SK-N-SH (cell line): ENCODE results near the gene ELFN2.

Experiments
- EP300 ChIP-seq, 2 experiments: IDR thresholded peaks; 2 replicates each; pipeline versions ENCODE4 v1.4.0 to v1.6.1; 2012; ENCODE audit warnings: borderline replicate concordance in 1 of 2, low read depth in 1 of 2, low read length in 1 of 2
- TCF12 ChIP-seq: IDR thresholded peaks from 2 replicates; pipeline ENCODE4 v1.4.0; 2012
- TF ChIP-seq, protein P1 (sequence below): fragments of 200-600 bp; sonication (generic); IDR thresholded peaks from 2 replicates; pipeline ENCODE4 v1.6.1; 2017; ENCODE audit warnings: antibody characterized with exemption, mild to moderate bottlenecking, moderate library complexity

DNA sequence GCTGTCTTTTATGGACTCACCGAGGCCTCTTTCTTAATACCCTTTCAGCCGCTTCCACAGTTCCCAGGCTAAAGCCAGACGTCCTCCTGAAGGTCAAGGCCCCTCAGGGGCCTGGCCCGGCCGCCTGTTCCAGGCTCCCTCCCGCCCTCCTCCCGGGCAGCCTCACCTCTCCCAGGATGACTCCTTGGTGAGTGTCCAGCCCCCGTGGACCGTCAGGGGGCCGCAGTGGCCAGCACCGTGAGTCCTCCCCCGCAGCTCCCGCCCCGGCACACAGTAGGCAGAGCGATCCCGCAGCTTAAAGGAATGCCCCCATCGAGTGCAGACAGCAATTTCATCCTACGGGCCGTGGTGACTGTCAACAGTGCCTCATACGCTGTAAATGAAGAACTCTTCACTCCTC is 32.9 kb downstream of the ELFN2 start:
- TF ChIP-seq, protein P1, sequence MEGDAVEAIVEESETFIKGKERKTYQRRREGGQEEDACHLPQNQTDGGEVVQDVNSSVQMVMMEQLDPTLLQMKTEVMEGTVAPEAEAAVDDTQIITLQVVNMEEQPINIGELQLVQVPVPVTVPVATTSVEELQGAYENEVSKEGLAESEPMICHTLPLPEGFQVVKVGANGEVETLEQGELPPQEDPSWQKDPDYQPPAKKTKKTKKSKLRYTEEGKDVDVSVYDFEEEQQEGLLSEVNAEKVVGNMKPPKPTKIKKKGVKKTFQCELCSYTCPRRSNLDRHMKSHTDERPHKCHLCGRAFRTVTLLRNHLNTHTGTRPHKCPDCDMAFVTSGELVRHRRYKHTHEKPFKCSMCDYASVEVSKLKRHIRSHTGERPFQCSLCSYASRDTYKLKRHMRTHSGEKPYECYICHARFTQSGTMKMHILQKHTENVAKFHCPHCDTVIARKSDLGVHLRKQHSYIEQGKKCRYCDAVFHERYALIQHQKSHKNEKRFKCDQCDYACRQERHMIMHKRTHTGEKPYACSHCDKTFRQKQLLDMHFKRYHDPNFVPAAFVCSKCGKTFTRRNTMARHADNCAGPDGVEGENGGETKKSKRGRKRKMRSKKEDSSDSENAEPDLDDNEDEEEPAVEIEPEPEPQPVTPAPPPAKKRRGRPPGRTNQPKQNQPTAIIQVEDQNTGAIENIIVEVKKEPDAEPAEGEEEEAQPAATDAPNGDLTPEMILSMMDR = no peak
- TF ChIP-seq TCF12 = no peak
- TF ChIP-seq EP300 (IDR thresholded peaks at IDR 0.05; ENCODE audit: borderline replicate concordance in 1 of 2, low read depth in 1 of 2, low read length in 1 of 2) = no peak
